HEK293T (cell line): ENCODE data around the gene HCRTR1.

Experiments used
- CTCF ChIA-PET: fragments of 350-600 bp; formaldehyde crosslinking; extraction: SDS; loops from one replicate; lab custom pipeline; 2021; ENCODE audit warnings: antibody characterized with exemption, inconsistent platforms; lab: Yijun Ruan, JAX
- POLR2A ChIA-PET: fragments of 350-600 bp; formaldehyde crosslinking; extraction: SDS; loops from one replicate; lab custom pipeline; 2020; ENCODE audit warnings: antibody characterized with exemption, inconsistent platforms; lab: Yijun Ruan, JAX
- DNase-seq: peaks from one replicate; pipeline ENCODE4 v3.0.0; 2012; ENCODE audit warnings: mixed read lengths; ENCODE audit errors: extremely low spot score
- ARNT ChIP-seq: fragments of 450-650 bp; IDR thresholded peaks from 2 replicates; pipeline ENCODE4 v1.6.1; 2017; ENCODE audit warnings: mild to moderate bottlenecking
- BHLHE40 ChIP-seq: fragments of 450-650 bp; IDR thresholded peaks from 2 replicates; pipeline ENCODE4 v1.6.1; 2016; ENCODE audit warnings: mild to moderate bottlenecking, moderate library complexity, borderline replicate concordance
- CTBP1 ChIP-seq: fragments of 450-650 bp; IDR thresholded peaks from 2 replicates; pipeline ENCODE4 v1.6.1; 2016; ENCODE audit warnings: borderline replicate concordance
- ELF4 ChIP-seq: fragments of 450-650 bp; IDR thresholded peaks from 2 replicates; pipeline ENCODE4 v1.6.1; 2017; ENCODE audit warnings: antibody characterized with exemption
- FOXA1 ChIP-seq: fragments of 450-650 bp; IDR thresholded peaks from 2 replicates; pipeline ENCODE4 v1.6.1; 2016; ENCODE audit warnings: mild to moderate bottlenecking
- FOXK2 ChIP-seq: fragments of 450-650 bp; IDR thresholded peaks from 2 replicates; pipeline ENCODE4 v1.6.1; 2016; ENCODE audit warnings: mild to moderate bottlenecking
- FOXM1 ChIP-seq: fragments of 450-650 bp; IDR thresholded peaks from 2 replicates; pipeline ENCODE4 v1.6.1; 2017; ENCODE audit warnings: mild to moderate bottlenecking, borderline replicate concordance
- HDGF ChIP-seq: fragments of 450-650 bp; IDR thresholded peaks from 2 replicates; pipeline ENCODE4 v1.6.1; 2017; ENCODE audit warnings: antibody characterized with exemption, borderline replicate concordance
- L3MBTL2 ChIP-seq: fragments of 450-650 bp; conservative IDR thresholded peaks from 2 replicates; pipeline ENCODE4 v1.6.1; 2016; ENCODE audit warnings: mild to moderate bottlenecking
- LEF1 ChIP-seq: fragments of 450-650 bp; IDR thresholded peaks from 2 replicates; pipeline ENCODE4 v1.6.1; 2017; ENCODE audit warnings: mild to moderate bottlenecking, borderline replicate concordance
- NFRKB ChIP-seq: fragments of 450-650 bp; IDR thresholded peaks from 2 replicates; pipeline ENCODE4 v1.6.1; 2016; ENCODE audit warnings: mild to moderate bottlenecking, moderate library complexity
- SP1 ChIP-seq: fragments of 450-650 bp; IDR thresholded peaks from 2 replicates; pipeline ENCODE4 v1.6.1; 2017
- SUZ12 ChIP-seq: fragments of 450-650 bp; IDR thresholded peaks from 2 replicates; pipeline ENCODE4 v1.6.1; 2016; ENCODE audit warnings: mild to moderate bottlenecking
- TARDBP ChIP-seq: fragments of 450-650 bp; IDR thresholded peaks from 2 replicates; pipeline ENCODE4 v1.6.1; 2016
- ZNF384 ChIP-seq: fragments of 450-650 bp; IDR thresholded peaks from 2 replicates; pipeline ENCODE4 v1.6.1; 2016
- TF ChIP-seq, protein P1 (sequence below): fragments of 450-650 bp; IDR thresholded peaks from 2 replicates; pipeline ENCODE4 v1.6.1; 2016

The HCRTR1 gene

DNA sequence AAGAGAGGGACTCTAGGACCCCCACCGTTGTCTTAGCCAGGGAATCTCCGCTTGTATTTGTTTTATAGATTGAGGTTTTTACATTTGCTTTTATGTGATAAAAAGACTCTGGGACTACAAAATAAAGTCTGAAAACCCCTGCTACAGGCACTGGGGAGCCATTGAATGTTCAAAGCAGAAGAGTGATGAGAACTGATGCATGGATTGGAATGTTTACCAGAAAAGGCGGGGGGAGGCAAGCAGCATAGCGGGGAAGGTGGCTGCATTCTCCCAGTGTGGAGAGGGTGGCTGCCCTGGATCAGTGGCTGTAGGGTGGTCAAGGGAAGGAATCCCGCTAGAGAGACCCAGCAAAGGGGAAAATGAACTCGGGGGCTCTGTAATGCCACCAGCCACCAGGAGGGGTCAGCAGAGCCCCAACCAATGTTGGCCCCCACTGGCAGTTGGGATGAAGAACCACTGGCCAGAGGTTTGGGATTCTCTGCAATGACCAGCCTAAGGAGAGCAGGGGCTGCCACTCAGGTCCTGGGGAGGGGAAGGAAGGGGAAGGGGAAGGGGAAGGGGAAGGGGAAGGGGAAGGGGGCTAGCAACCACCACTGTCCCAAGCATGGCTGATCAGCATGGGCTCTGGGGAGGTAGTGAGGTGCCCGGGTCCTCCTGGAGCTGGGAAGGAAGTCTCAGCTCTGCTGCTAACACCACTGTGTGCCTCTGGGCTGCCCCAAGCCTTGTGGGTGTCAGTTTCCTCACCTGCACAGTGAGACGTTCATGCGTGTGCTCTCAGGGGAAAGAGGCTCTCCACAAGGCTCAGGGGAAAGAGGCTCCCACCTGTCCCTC, 46.3 kb downstream of the HCRTR1 start:
- ChIA-PET CTCF (interaction anchor here (0.5 to 3.6 kb wide), 13 partner anchors 10 to 312 kb away, joined by 3 to 22 read pairs (median 4); partner anchors contain the start of gene COL16A1), POLR2A (interaction anchor here (1.5 to 1.7 kb wide), 2 partner anchors 19 to 82 kb away, joined by 3 to 7 read pairs; partner anchors contain the start of gene PEF1)
- TF ChIP-seq L3MBTL2 = no peak
- peak; percentile 95 for DNase-seq

DNA sequence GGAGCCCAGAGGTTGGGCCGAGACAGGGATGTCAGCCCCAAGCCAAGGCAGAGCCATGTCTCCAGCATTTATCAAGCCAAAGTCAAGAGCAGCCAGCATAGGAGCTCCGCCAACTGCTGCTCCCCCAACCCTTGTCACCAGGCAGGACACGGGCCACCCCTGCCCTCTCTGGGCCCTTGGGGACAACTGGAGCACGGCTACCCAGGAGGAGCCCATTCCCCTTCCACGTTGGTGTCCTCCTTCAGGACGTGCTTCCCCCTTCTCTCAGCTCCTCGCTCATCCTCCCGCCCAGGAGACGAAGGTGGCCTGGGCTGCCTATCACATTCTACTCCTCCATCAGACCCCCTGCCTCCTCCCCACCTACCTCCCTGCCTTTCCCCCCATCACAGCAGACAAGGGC, 47.0 kb downstream of the HCRTR1 start:
- POLR2A ChIA-PET = interaction anchor here (1.5 to 1.7 kb wide), 2 partner anchors 20 to 81 kb away, joined by 3 to 7 read pairs; partner anchors contain the start of gene PEF1
- no peak for DNase-seq
- TF ChIP-seq, protein P1, sequence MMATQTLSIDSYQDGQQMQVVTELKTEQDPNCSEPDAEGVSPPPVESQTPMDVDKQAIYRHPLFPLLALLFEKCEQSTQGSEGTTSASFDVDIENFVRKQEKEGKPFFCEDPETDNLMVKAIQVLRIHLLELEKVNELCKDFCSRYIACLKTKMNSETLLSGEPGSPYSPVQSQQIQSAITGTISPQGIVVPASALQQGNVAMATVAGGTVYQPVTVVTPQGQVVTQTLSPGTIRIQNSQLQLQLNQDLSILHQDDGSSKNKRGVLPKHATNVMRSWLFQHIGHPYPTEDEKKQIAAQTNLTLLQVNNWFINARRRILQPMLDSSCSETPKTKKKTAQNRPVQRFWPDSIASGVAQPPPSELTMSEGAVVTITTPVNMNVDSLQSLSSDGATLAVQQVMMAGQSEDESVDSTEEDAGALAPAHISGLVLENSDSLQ = no peak
- TF ChIP-seq L3MBTL2 (no peak), ELF4 (no peak), ARNT (no peak), LEF1 (no peak), ZNF384 (no peak), BHLHE40 (no peak), SP1 (no peak), CTBP1 (no peak), TARDBP (no peak), FOXA1 (no peak), FOXK2 (no peak), FOXM1 (no peak), SUZ12 (no peak), HDGF (no peak), NFRKB (no peak)
- CTCF ChIA-PET = interaction anchor here (0.6 to 3.6 kb wide), 13 partner anchors 10 to 339 kb away, joined by 3 to 22 read pairs (median 3); partner anchors contain the start of gene COL16A1

DNA sequence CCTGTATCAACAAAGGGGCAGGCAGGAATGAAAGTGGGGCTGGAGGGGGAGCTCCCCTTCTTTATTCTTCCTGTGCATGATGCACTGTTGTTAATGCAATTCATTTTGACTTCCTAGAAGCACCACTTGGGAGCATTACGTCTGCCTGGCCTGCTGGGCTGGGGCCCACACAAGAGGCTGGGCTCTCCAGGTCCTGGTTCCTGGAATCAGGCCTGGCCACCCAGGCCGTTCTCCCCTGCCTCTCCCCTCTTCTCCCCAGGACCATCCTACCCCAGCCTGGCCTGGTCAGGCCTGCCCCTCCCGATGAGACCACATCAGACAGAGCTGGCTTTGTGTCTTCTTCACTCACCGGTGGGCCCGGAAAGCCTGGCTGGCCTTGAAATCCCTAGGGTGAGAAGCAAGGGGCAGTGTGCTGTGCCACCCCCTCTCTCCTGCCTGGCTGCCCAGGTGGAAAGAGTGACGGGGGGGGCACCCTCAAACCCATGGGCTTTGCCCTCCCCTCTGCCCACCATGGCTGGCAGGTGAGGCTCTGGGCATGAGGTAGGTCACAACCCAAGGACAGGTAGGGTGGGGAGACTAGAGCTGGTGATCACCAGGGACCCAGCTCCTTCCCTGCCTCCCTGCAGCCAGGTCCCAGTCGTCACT, 47.9 kb downstream of the HCRTR1 start:
- POLR2A ChIA-PET = interaction anchor here (1.5 kb wide), 1 partner anchor 20 kb away, joined by 3 read pairs; the partner anchor contains the start of gene PEF1
- TF ChIP-seq, protein P1 = no peak
- TF ChIP-seq NFRKB = no peak
- no peak for TF ChIP-seq SP1
- TF ChIP-seq CTBP1 = no peak
- no peak for TF ChIP-seq LEF1
- no peak for TF ChIP-seq ZNF384
- no peak for TF ChIP-seq L3MBTL2
- TF ChIP-seq FOXM1 = no peak
- TF ChIP-seq ARNT = no peak
- no peak for TF ChIP-seq HDGF
- TF ChIP-seq BHLHE40 = no peak
- no peak for TF ChIP-seq TARDBP
- no peak for TF ChIP-seq ELF4
- no peak for TF ChIP-seq FOXA1
- no peak for TF ChIP-seq FOXK2
- no peak for TF ChIP-seq SUZ12

DNA sequence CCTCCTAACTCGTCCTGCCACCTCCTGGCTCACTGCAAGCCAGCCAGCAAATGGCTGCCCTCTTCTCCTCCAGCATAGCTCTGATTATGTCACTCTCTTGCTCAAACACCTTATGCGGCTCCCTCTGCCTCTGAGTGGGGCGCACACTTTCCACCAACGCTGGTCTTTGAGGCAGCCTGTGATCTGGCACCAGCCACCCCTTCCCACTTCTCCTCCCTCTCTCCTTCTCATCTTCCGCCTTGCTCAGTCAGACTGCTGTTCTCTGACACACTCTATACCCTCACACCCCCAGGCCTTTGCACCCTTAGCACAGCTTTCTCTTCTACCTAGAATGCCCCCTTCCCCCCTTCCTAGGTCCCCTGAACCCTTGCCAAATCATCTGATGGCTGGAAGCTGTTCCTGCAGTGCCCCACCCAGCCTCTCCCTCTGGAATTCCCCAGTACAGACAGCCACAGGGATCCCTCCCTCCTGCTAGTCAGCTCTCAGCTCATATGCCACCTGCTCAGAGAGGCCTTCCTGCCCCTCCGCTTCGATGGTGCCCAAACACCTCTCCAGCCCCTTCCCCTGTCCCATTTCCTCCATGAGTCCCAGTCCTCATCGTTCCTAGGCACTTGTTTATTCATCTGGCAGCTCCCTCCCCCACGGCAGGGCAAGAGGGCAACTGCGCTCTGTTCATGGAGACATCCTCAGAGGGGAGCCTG, 48.9 kb downstream of the HCRTR1 start:
- DNase-seq = no peak
- TF ChIP-seq L3MBTL2 (no peak), FOXM1 (no peak), FOXK2 (no peak)
- ChIA-PET CTCF (interaction anchor here (1.0 to 3.6 kb wide), 5 partner anchors 17 to 123 kb away, joined by 3 to 22 read pairs (median 8); partner anchors contain the start of gene COL16A1), POLR2A (no interaction called here)

More for the DNA sequence above, 47.9 kb downstream of the HCRTR1 start:
- CTCF ChIA-PET = interaction anchor here (0.7 to 3.6 kb wide), 8 partner anchors 39 to 338 kb away, joined by 3 to 22 read pairs (median 6); partner anchors contain the start of gene COL16A1
- no peak for DNase-seq

DNA sequence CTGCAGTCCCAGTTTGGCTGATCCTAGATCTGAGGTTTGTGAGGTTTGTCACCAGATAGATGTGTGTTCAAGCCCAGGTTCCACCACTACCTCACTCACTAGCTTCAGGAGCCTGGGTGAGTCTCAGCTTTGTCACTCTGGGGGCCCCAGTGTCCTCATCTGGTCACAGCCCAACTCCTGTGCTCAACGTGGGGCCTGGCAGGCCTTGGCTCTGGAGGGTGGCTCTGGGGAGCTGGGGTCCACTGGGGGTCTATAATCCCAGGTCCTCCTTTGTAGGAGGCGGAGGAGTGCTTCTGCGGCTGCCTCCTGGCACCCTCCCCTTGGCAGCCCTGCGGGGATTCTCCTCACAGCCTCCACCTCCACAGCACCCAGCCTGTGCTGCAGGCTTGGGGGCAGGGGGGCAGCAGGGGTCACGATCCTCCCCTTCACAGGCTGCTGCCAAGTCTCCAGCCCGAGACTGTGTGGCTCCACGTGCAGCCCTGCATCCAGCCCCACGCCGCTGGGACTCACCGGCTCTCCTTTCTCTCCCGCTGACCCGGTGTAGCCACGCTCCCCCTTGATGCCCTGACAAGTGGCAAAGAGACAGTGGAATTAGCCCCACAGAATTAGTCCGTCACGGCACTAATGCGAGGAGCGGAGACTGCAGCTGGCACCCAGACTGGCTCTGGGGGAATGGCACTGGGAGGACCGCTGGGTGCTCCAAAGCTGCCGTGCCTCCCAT, 49.7 kb downstream of the HCRTR1 start:
- CTCF ChIA-PET = interaction anchor here (1.1 to 3.6 kb wide), 2 partner anchors 16 to 122 kb away, joined by 3 to 22 read pairs; no protein-coding TSS in a partner anchor

More for the DNA sequence above, 49.7 kb downstream of the HCRTR1 start:
- TF ChIP-seq TARDBP (no peak), ARNT (no peak), BHLHE40 (no peak), NFRKB (no peak)
- TF ChIP-seq, protein P1 = no peak
- no peak for DNase-seq
- POLR2A ChIA-PET = no interaction called here
